Measurements from ENCODE around the gene GATA6.

DNA sequence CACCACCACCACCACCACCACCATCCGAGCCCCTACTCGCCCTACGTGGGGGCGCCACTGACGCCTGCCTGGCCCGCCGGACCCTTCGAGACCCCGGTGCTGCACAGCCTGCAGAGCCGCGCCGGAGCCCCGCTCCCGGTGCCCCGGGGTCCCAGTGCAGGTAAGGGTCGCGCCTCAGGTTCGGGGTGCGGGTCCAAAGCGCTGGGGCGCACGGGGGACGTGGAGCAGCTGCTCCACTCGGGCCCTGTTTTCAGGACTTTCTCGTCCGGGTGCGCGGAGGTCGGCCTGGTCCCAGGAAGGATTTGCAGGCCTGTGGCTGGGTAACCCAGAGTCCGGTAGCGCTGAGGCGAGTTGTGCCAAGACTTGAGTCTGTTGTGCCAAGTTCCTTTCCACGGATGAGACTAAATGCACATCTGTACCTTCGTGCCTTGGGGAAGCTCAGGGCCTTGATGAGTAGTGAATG, 2.8 kb downstream of the GATA6 start:
- TF ChIP-seq TAF1 (IDR thresholded peaks at IDR 0.05; ENCODE audit: borderline replicate concordance, insufficient read depth, low read length), result no peak
- no peak for TF ChIP-seq SIN3A (IDR thresholded peaks at IDR 0.05; ENCODE audit: borderline replicate concordance, insufficient read depth, low read length)
- no peak for TF ChIP-seq POLR2AphosphoS5 (IDR thresholded peaks at IDR 0.05; ENCODE audit: low read depth, low read length)
